Adrenal gland (tissue), 12 donors: ENCODE measurements around the gene NNAT. TPM values are rescaled to one million over a fixed set of nuclear protein-coding genes. Genes with fewer than 3 reads are reported as not detected.

ENCODE experiments used
- DNase-seq, 7 donors: peaks; one replicate each; pipeline ENCODE4 v3.0.0-alpha.2; 2019 to 2020
- H3K27ac ChIP-seq, 5 donors: fragments of 200-600 bp; sonication (generic) in 4 of 5; 1 replicate in 3 of 5; 2 replicates in 2 of 5; pipeline versions ENCODE4 v1.5.1 to v1.8.0; 2016 to 2020; ENCODE audit warnings: mild to moderate bottlenecking in 1 of 5
- H3K27me3 ChIP-seq: fragments of 200-600 bp; 2 replicates; pipeline ENCODE4 v1.8.0; 2021
- H3K36me3 ChIP-seq, 2 donors: fragments of 200-600 bp; replicated peaks in 1 of 2; 1 replicate in 1 of 2; 2 replicates in 1 of 2; pipeline versions ENCODE4 v1.5.1 to v1.8.0; 2018 to 2022
- H3K4me1 ChIP-seq, 2 donors: fragments of 200-600 bp; replicated peaks in 1 of 2; 1 replicate in 1 of 2; 2 replicates in 1 of 2; pipeline versions ENCODE4 v1.5.1 to v1.8.0; 2018 to 2021
- H3K4me3 ChIP-seq, 4 donors: fragments of 200-600 bp; sonication (generic) in 3 of 4; one replicate each; pipeline ENCODE4 v1.5.1; 2016 to 2018
- H3K9me3 ChIP-seq, 3 donors: fragments of 200-600 bp; sonication (generic) in 1 of 3; replicated peaks in 1 of 3; 1 replicate in 2 of 3; 2 replicates in 1 of 3; pipeline versions ENCODE4 v1.5.1 to v1.8.0; 2016 to 2021
- CTCF ChIP-seq, 6 experiments: fragments of 450-650 bp in 4 of 6; fragments of 200-600 bp in 2 of 6; sonication (generic) in 1 of 6; IDR thresholded peaks; 1 replicate in 5 of 6; 2 replicates in 1 of 6; pipeline versions ENCODE4 v1.5.1 to v1.8.0; 2016 to 2021; ENCODE audit warnings: antibody characterized with exemption in 6 of 6, mild to moderate bottlenecking in 2 of 6, moderate library complexity in 1 of 6
- POLR2A ChIP-seq, 2 donors: fragments of 450-650 bp; IDR thresholded peaks; one replicate each; pipeline ENCODE4 v1.6.1; 2017; ENCODE audit warnings: antibody characterized with exemption in 2 of 2, mild to moderate bottlenecking in 2 of 2, moderate library complexity in 1 of 2
- WGBS, 4 donors: extraction: QIAGEN DNeasy Blood & Tissue Kit in 2 of 4; methylation state at CpG; one replicate each; pipeline versions ENCODE4 v1.1.5 to v1.1.7; 2013 to 2017; 5-methylcytosine and 5-hydroxymethylcytosine counted together
- intact Hi-C, 2 donors: fragments of 100-400 bp; cut with DNase I; formaldehyde crosslinking; loops; one replicate each; pipeline versions ENCODE4 v1.14.1 to v1.15.0; 2022 to 2023
- polyA plus RNA-seq, 3 donors: library from polyadenylated mRNA; stranded (reverse); fragments of 200-250 nt in 2 of 3; fragments of 350-450 nt in 1 of 3; fragmentation: Illumina TruSeq in 1 of 3; extraction: RNeasy Lipid Tissue Mini Kit (QIAGEN cat#74804) in 1 of 3; gene quantifications; one replicate each; pipeline ENCODE4 v1.2.3, GENCODE V29; 2013 to 2014
- total RNA-seq, 9 donors: library from RNA; depleted of rRNA in 4 of 9; stranded (reverse); fragments of >200 nt in 4 of 9; fragments of 120-200 nt in 1 of 9; fragmentation: NEBNext Ultra II Directional in 1 of 9; extraction: Animal tissue kit (Norgen Biotek cat#: 25700) in 1 of 9; gene quantifications; one replicate each; pipeline versions ENCODE4 v1.1.0 to v1.2.4, GENCODE V29; 2013 to 2023
- donor health status: healthy with polysubstance abuse.
- donor health status: Bipolar disorder and iron deficiency.
- donor health status: DM: yes; HTN: yes; CAD: no.
- donor health status: DM: no; HTN: no; CAD: no.
- donor health status: DM: no; HTN: no; CAD: no.
- donor health status: DM: yes; HTN: yes; CAD: no.

NNAT gene
- total and polyA plus RNA-seq, 12 donors: 0.22 to 23.5 (median 6.7) TPM; not detected in 2

GRCh38 chr20:37494796-37495195 lies 26.3 kb upstream of the NNAT start:
- intact Hi-C loops: no loop called here
- no peak for TF ChIP-seq CTCF (IDR thresholded peaks at IDR 0.05)
- no peak for TF ChIP-seq POLR2A (IDR thresholded peaks at IDR 0.05)
- DNase-seq: peak in 1 of 7 donors; percentile 37
- H3K4me1 ChIP-seq: no peaks in the 10 kb centered on the region
- no peak overlapping the region for H3K4me3 ChIP-seq
- no peak overlapping the region for H3K27ac ChIP-seq
- H3K36me3 ChIP-seq: no peaks in the 10 kb centered on the region
- H3K9me3 ChIP-seq: no peaks in the 10 kb centered on the region
- no peaks in the 10 kb centered on the region for H3K27me3 ChIP-seq
- 81 to 88% (median 85%) methylated on average over 5 of the region's 5 CpGs for WGBS, 4 donors

- H3K4me1 ChIP-seq: no peaks in the 10 kb centered on the region
- H3K36me3 ChIP-seq: no peaks in the 10 kb centered on the region
- intact Hi-C loops: no loop called here
- no peak overlapping the region for H3K27ac ChIP-seq
- no peak for DNase-seq
- 85 to 96% (median 94%) methylated on average over 2 of the region's 2 CpGs for WGBS, 4 donors
- TF ChIP-seq POLR2A (IDR thresholded peaks at IDR 0.05): no peak
- TF ChIP-seq CTCF (IDR thresholded peaks at IDR 0.05): no peak
- no peaks in the 10 kb centered on the region for H3K9me3 ChIP-seq
- no peaks in the 10 kb centered on the region for H3K27me3 ChIP-seq
- H3K4me3 ChIP-seq: no peak overlapping the region
These were observed 22.9 kb upstream of the NNAT start for GRCh38 chr20:37498066-37498665.

- 90 to 97% (median 94%) methylated on average over 7 of the region's 7 CpGs for WGBS, 4 donors
- Histone ChIP-seq H3K4me3 (no peak overlapping the region), H3K9me3 (no peaks in the 10 kb centered on the region), H3K36me3 (no peaks in the 10 kb centered on the region), H3K27me3 (no peaks in the 10 kb centered on the region), H3K4me1 (no peaks in the 10 kb centered on the region), H3K27ac (no peak overlapping the region)
- peak in 1 of 7 donors; percentile 29 for DNase-seq
- no peak for TF ChIP-seq POLR2A (IDR thresholded peaks at IDR 0.05)
- no peak for TF ChIP-seq CTCF (IDR thresholded peaks at IDR 0.05)
- intact Hi-C loops: no loop called here
These were observed 20.7 kb upstream of the NNAT start for GRCh38 chr20:37500311-37500710.

GRCh38 chr20:37501940-37502339 lies 19.1 kb upstream of the NNAT start:
- Histone ChIP-seq H3K4me3 (no peak overlapping the region), H3K27me3 (no peaks in the 10 kb centered on the region), H3K27ac (no peak overlapping the region), H3K4me1 (no peaks in the 10 kb centered on the region), H3K36me3 (no peaks in the 10 kb centered on the region), H3K9me3 (no peaks in the 10 kb centered on the region)
- TF ChIP-seq CTCF (IDR thresholded peaks at IDR 0.05) (no peak), POLR2A (IDR thresholded peaks at IDR 0.05) (no peak)
- DNase-seq: peak in 1 of 7 donors; percentile 49
- 91 to 94% (median 93%) methylated on average over 5 to 7 of the region's 7 CpGs for WGBS, 4 donors
- intact Hi-C loops: no loop called here
